Mammary epithelial cell (primary cell): Measurements from ENCODE around the gene PMF1.

Experiments used
- CTCF ChIP-seq, 2 donors: IDR thresholded peaks in 1 of 2; conservative IDR thresholded peaks in 1 of 2; 2 replicates each; pipeline ENCODE4 v1.5.1; 2011 to 2012; ENCODE audit warnings: inconsistent platforms in 2 of 2, low read length in 2 of 2, mild to moderate bottlenecking in 2 of 2, control low read depth in 1 of 2, low read depth in 1 of 2; ENCODE audit not compliant: insufficient read depth in 1 of 2; ENCODE audit errors: extremely low read depth in 1 of 2
- EZH2 ChIP-seq: IDR thresholded peaks from 2 replicates; pipeline ENCODE4 v1.6.1; 2012; ENCODE audit warnings: low read length, inconsistent platforms, borderline replicate concordance

- TF ChIP-seq CTCF (conservative IDR thresholded peaks at IDR 0.05 in 1 of 2, IDR thresholded peaks at IDR 0.05 in 1 of 2; ENCODE audit: extremely low read depth in 1 of 2, insufficient read depth in 1 of 2, low read depth in 1 of 2, low read length in 2 of 2) = no peak
- no peak for TF ChIP-seq EZH2
Measured at GRCh38 chr1:156246241-156246780, 33.5 kb downstream of the PMF1 start.
